Embryonic facial prominence (tissue), 1 donor: ENCODE results near the gene ZIC1.

Experiments used
- DNase-seq: peaks from one replicate; pipeline ENCODE4 v3.0.0-alpha.2; 2016; ENCODE audit errors: extremely low spot score

The ZIC1 gene

DNA sequence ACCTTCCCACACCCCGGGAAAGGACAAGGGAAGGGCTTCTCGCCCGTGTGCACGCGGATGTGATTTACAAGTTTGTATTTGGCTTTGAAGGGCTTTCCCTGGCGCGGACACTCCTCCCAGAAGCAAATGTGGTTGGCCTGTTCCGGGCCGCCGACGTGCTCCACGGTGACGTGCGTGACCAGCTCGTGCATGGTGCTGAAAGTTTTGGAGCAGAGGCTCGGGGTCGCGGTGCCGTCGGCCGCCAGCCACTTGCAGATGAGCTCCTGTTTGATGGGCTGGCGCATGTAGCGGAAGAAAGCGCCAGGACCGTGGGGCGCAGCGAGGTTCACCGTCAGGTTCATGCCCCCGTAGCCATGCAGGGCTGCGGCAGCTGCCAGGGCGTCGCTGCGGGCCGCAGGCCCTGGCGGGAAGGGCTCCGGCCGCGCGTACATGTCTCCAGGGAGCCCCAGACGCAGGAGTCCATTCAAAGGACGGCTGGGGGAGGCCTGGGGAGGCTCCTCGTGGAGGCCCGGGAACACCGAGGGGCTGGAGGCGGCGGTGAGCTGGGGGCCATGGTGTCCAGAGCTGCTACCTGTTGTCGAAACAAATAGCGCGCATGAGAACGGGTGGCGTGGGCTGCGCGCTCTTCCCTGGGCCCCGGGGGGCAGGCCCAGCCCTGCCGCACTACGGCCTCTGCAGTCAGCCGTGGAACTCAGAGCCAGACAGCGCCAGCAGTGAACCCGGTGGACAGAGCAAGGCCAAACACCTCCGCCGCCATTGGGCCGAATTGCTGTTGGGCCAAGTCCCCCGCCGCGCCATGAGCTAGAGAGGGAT lies 13.1 kb upstream of the ZIC1 start:
- DNase-seq, result no peak

- DNase-seq, result no peak
Observed at GRCh38 chr3:147396712-147397046, 12.5 kb upstream of the ZIC1 start.

DNA sequence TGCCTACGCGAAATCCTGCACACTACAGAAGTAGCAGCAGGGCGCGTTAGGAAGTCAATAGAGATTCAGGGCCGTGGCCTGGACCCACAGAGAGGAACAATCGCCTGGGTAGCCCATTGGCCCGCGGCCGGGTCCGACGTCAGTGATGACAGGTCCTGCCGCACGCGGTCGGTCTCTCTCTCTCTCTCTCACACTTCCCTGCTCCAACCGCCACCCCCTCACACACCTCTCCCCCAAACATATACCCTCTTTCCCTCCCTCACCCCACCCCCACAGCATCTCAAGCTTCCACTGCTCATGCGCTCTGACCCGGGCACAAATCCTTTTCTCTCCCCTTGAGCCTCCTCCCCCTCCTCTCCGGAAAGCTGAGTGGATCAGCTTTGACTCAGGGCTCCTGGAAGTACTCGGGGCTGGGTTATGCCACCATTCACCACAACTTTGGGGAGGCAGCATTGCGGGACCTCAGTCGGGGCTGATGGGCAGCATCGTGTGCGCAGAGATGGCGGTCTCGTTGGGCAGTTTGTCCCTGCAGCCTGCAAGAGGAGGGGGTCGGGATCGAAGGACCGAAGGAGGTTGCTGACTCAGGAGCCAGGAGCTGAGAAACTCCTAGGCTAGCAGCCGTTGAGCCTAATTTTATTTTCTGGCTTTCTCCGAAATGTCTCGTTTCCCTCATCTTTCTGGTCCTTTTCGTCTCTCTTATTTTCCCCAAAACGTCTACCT lies 11.8 kb upstream of the ZIC1 start:
- no peak for DNase-seq

DNA sequence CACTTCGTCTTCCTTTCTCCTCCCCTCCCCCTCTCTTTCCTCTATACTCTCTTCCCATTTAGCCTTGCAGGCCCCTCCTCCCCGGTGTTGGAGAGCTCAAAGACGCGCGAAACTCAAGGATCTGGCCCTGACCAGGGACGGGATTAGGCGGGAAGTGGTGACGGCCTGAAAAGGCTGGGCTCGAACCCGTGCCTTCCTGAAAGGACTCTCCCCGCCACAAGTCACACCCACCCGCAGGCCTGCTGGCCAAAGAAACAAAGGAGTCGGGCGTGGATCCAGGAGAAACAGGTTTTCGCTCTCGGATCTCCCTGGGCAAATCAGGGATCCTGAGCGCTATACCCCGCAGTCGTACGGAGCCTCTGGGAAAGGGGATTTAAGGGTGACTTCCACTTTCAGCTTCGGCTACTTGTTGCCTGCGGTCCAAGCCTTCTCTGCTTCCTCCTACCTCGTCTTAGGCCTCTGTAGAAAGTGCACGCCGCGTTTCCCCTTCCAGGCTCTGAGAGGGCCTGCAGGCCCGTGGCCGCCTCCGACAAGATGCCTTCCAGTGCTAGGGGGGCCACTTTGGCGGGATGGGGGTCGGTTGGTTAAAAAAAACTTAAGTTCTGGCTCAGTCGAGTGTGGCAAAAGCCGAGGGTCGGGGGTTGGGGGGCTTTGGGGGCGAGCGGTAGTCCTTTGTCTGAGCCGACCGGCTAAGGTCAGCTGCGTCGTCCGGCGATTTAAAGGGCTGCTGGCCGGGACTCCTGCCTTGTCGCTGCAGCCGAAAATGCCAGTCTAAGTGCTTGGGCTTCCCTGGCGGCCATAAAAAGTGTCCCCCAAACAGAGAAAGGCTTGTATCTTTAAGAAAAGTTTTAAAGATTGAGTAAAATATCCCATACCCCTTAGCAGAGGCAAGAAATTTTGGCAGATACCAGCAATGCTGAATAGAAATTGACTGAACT lies 11.0 kb upstream of the ZIC1 start:
- DNase-seq, result no peak

GRCh38 chr3:147398813-147399534 lies 10.2 kb upstream of the ZIC1 start:
- no peak for DNase-seq

GRCh38 chr3:147400111-147400510 lies 9.1 kb upstream of the ZIC1 start:
- DNase-seq, result no peak

GRCh38 chr3:147400999-147401398 lies 8.2 kb upstream of the ZIC1 start:
- no peak for DNase-seq

DNA sequence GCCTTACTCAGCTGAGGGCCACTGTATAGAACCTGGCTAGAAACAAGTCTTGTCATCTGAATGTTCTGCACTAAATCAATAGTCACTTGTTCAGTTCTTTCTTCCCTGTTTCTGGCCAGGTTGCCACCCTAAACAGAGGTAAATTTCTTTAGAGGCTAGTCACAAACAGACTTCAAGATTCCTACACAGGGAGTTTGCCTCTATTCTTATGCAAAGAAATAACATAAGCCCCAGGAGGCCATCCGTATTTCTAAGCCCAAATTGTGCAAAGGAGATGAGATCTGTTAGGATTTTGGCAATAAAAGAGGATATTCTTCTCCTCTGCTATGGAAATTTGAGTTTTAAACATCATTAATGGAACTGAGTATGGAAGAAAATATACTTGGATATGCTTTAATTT lies 7.7 kb upstream of the ZIC1 start:
- no peak for DNase-seq

DNA sequence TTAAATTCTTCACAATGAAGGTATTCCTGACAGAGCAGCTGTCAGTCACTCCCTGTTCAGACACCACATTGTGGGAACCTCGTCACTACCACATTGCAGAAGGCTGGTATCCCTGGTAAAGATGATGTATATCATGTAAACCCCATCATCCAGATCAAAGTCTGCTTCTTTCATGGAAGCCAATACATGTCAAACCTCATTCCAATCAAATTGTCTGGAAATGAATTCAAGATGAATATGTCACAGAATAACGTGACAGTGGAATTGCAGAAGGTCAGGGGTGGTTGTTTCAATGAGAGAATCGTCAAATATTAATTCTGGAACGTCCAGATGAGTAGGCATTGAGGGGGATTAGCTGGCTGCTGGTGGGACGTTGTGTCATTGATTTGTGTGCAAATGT lies 7.0 kb upstream of the ZIC1 start:
- no peak for DNase-seq

DNA sequence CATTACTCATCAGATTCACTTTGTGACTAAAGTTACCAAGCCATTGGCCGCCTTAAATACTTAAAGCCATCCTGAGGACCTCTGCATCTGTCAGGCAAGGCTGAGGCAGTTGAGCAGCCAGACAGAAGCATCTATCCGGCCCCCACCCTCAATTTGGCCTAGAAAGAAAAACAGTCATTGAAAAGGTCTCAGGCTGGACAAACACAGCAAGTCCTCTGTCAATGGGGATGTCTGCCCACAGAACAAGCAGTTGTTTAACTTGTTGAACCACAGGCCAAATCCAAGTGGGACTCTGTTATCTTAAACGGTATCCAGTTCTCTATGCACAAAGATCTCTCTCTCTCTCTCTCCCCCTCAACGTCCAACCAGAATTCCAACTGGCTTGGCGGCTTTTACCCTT lies 5.7 kb upstream of the ZIC1 start:
- no peak for DNase-seq

DNA sequence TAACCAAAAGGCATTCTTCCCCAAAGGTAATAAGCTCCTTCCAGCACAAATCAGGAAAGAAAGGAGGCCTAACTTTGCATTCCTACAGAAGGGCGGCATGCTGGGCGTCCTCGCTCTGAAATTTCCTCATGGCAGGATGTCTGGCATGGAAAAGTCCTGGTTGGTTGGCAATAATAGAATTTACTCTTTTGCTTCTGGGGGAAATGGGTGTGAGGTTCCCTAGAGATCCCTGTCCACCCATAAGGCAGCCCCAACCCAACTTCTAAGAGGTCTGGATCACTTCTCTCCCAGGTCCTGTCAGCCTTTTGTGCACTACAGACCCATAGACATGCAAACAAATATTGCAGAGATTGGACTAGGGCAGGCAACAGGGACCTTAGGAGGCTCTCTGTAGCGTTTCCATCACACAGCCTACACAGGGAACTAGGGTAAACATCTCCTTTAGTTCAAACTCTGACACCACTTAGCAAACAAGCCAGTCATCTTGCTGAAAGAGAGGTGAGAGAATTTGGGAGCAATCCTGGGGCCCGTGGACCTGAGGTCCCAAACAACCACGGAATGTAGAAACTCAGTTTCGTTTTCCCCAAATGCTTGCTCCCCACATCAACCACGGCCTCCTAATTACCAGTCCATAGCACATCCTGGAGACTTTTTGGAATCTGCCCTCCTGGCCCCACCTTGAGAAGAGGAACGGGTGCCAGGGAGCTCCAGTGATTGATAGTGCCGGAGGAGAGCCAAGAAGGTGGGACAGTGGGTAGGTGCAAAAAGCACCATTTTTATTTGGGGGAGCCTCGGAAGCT lies 5.0 kb upstream of the ZIC1 start:
- no peak for DNase-seq

GRCh38 chr3:147404800-147405230 lies 4.3 kb upstream of the ZIC1 start:
- no peak for DNase-seq

GRCh38 chr3:147405231-147406027 lies 3.7 kb upstream of the ZIC1 start:
- no peak for DNase-seq

DNA sequence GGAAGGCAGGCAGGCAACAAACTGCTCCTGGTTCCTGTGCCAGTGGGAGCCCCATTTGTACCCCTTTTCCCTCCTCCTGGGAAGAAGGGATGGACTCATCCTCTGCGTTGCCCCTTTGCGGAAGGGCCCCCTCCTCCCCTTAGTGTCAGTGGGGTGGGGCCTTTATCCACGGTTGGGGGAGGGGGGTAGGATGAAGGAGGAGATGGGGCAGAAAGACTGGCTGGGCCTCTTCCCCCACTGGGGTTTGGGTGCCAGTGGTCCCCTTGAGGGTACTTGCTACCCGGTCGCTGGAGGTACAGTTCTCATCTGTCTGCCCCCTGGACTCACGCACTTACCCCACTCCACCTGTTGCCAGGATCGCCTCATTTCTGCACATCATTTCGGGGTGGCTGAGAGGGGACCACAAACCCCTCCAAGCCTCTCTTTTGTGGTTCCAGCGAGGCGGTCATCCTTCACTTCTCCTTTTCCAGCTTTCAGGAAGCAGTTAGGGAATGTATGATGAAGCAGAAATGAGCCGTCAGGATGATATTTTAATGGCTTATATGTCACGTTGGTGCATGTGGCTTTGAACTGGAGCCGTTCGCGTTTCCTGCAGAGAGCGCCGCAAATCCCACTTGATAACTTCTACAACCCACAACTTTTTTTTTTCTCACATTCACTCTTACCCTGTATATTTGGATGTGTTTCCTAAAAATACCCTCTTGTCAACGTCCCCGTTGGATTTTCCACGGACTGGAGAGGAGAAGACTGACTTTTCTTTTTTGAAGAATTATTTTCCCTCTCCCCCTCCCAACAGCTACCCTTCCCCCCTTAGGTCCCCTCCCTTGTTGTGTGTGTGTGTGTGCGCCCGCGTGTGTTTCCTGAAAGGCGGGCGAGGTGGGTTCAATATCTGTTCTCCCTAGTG lies 2.9 kb upstream of the ZIC1 start, which contains the start of gene ZIC4:
Gene ZIC4 (minus strand): TSS at position 516 of the 904 bp plus-strand sequence. CDS start 3,746 bp downstream, outside the sequence.
- DNase-seq, result no peak

- no peak for DNase-seq
Observed at GRCh38 chr3:147407114-147407497, 2.1 kb upstream of the ZIC1 start.

DNA sequence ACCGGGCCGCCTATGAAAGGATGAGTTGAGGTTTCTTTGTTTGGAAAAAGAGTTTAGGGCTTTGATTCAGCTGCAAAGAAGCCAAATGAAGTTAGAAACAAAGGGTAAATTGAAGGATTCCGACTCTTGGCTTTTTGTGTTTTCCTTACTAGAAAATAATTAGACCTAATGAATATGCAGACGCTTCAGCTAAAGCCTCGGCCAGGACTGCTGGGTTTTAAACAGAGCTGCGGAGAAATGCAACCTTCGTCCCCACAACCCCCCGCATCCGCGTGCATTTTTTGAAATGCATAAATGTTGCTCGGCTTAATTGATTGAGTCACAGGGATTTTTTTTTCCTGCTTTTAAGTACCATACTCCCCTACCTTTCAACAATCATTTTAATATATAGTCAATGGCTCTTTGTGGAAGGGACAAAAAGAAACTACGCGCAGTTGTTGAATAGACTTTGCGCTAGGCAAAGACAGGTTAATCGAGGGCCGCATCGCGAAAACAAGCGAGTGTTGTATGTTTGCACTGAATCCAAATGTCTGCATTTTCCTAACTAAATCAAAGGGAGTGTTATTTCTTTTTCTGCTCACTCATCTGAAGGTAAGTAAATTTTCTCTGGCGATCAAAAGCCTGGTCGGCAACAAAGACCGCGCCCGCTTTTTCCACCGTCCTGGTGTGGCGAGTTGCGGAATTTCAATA lies 1.5 kb upstream of the ZIC1 start:
- no peak for DNase-seq

GRCh38 chr3:147408188-147409100 lies 721 bp upstream of the ZIC1 start:
- DNase-seq, result no peak
